GM19395 (cell line): ENCODE results near the gene PUM2.
A peak's percentile ranks its signal among the peaks of the same experiment; 100 is the strongest.
"Not testable (repeated sequence)": the region's sequence is repeated elsewhere in the genome, so short reads cannot be mapped to it uniquely, and the experiment has no call there.

ENCODE experiments used
- ATAC-seq: cut with Tn5 transposase; IDR thresholded peaks from one replicate; pipeline ENCODE4 v1.9.1; 2021; ENCODE audit warnings: mild to moderate bottlenecking, moderate library complexity; ENCODE audit not compliant: unreplicated experiment

Gene PUM2

GRCh38 chr2:20369366-20369765 is 18.7 kb upstream of the PUM2 start:
- ATAC-seq, result no peak

- ATAC-seq, result no peak
Measured at GRCh38 chr2:20368706-20369105, 18.1 kb upstream of the PUM2 start.

- ATAC-seq, result not testable (repeated sequence)
Measured at GRCh38 chr2:20367929-20368328, 17.3 kb upstream of the PUM2 start.

- no peak for ATAC-seq
Measured at GRCh38 chr2:20366672-20367116, 16.1 kb upstream of the PUM2 start.

GRCh38 chr2:20365249-20365817 is 14.7 kb upstream of the PUM2 start:
- peak; percentile 97 for ATAC-seq

- no peak for ATAC-seq
Measured at GRCh38 chr2:20363578-20363977, 12.9 kb upstream of the PUM2 start.

GRCh38 chr2:20362701-20363435 is 12.2 kb upstream of the PUM2 start:
- no peak for ATAC-seq

GRCh38 chr2:20361893-20362292 is 11.2 kb upstream of the PUM2 start:
- no peak for ATAC-seq

- ATAC-seq, result no peak
Measured at GRCh38 chr2:20359096-20359495, 8.5 kb upstream of the PUM2 start.

GRCh38 chr2:20357638-20358389 is 7.2 kb upstream of the PUM2 start:
- ATAC-seq, result no peak

- ATAC-seq, result no peak
Measured at GRCh38 chr2:20356042-20356441, 5.4 kb upstream of the PUM2 start.

- ATAC-seq, result no peak
Measured at GRCh38 chr2:20355131-20355530, 4.5 kb upstream of the PUM2 start.

- ATAC-seq, result no peak
Measured at GRCh38 chr2:20353241-20353992, 2.8 kb upstream of the PUM2 start.

- ATAC-seq, result no peak
Measured at GRCh38 chr2:20352581-20353216, 2.1 kb upstream of the PUM2 start.

GRCh38 chr2:20352230-20352578 is 1.6 kb upstream of the PUM2 start:
- ATAC-seq, result no peak

GRCh38 chr2:20351555-20352229 is 1.0 kb upstream of the PUM2 start:
- ATAC-seq, result no peak

- ATAC-seq, result peak; percentile 31
Measured at GRCh38 chr2:20350041-20350712, 467 bp downstream of the PUM2 start.

- ATAC-seq, result no peak
Measured at GRCh38 chr2:20349513-20349921, 1.1 kb downstream of the PUM2 start.

GRCh38 chr2:20348542-20348941 is 2.1 kb downstream of the PUM2 start:
- no peak for ATAC-seq
